Effector memory CD8-positive, alpha-beta T cell (primary cell): Measurements from ENCODE around the gene CEP76.
"Not testable (repeated sequence)": the region's sequence is repeated elsewhere in the genome, so short reads cannot be mapped to it uniquely, and the experiment has no call there.

Source experiments
- ATAC-seq: fragments of 150-1000 bp; cut with Tn5 transposase; replicated peaks from 2 replicates; pipeline ENCODE4 v1.10.0; 2021; ENCODE audit warnings: mild to moderate bottlenecking, moderate library complexity
- DNase-seq, 3 experiments: peaks; one replicate each; pipeline ENCODE4 v3.0.0; 2021
- H3K27ac Mint-ChIP-seq, 2 donors: one replicate each; pipeline ENCODE4 v1.8.0; 2022; ENCODE audit warnings: mild to moderate bottlenecking in 2 of 2, mixed read lengths in 2 of 2, moderate library complexity in 2 of 2
- H3K27me3 Mint-ChIP-seq, 2 donors: one replicate each; pipeline ENCODE4 v1.8.0; 2022; ENCODE audit warnings: mixed read lengths in 2 of 2
- H3K36me3 Mint-ChIP-seq: one replicate; pipeline ENCODE4 v1.8.0; 2022; ENCODE audit warnings: mild to moderate bottlenecking, moderate library complexity, mixed read lengths; ENCODE audit not compliant: insufficient read depth
- H3K4me1 Mint-ChIP-seq, 2 donors: one replicate each; pipeline ENCODE4 v1.8.0; 2022; ENCODE audit warnings: low read depth in 2 of 2, mixed read lengths in 2 of 2
- H3K4me3 Mint-ChIP-seq, 2 donors: one replicate each; pipeline ENCODE4 v1.8.0; 2022; ENCODE audit warnings: mild to moderate bottlenecking in 2 of 2, mixed read lengths in 2 of 2, moderate library complexity in 2 of 2
- H3K9me3 Mint-ChIP-seq, 2 donors: one replicate each; pipeline ENCODE4 v1.8.0; 2022; ENCODE audit warnings: mixed read lengths in 2 of 2

The CEP76 gene

GRCh38 chr18:12645751-12646203, 56.7 kb downstream of the CEP76 start:
- DNase-seq (no peak), ATAC-seq (no peak)
- Mint-ChIP-seq H3K9me3 (no peaks in the 10 kb centered on the region), H3K4me1 (no peaks in the 10 kb centered on the region), H3K27ac (no peak overlapping the region), H3K27me3 (peaks cover 8 to 16% of the 10 kb centered on the region in 2 donors), H3K36me3 (peaks cover 3% of the 10 kb centered on the region), H3K4me3 (no peak overlapping the region)

GRCh38 chr18:12645254-12645653, 57.3 kb downstream of the CEP76 start:
- Mint-ChIP-seq H3K27ac (no peak overlapping the region), H3K4me1 (no peaks in the 10 kb centered on the region), H3K9me3 (no peaks in the 10 kb centered on the region), H3K27me3 (peaks cover 8 to 16% of the 10 kb centered on the region in 2 donors), H3K4me3 (no peak overlapping the region), H3K36me3 (peaks cover 3% of the 10 kb centered on the region)
- no peak for ATAC-seq
- no peak for DNase-seq

GRCh38 chr18:12643756-12644155, 58.8 kb downstream of the CEP76 start:
- not testable (repeated sequence) for H3K4me1 Mint-ChIP-seq, DNase-seq, H3K4me3 Mint-ChIP-seq, ATAC-seq, H3K27ac Mint-ChIP-seq, H3K36me3 Mint-ChIP-seq, H3K9me3 Mint-ChIP-seq
- H3K27me3 Mint-ChIP-seq: peaks cover 8 to 16% of the 10 kb centered on the region in 2 donors

GRCh38 chr18:12640881-12641200, 61.7 kb downstream of the CEP76 start:
- H3K4me1 Mint-ChIP-seq: no peaks in the 10 kb centered on the region
- no peak overlapping the region for H3K27ac Mint-ChIP-seq
- ATAC-seq (no peak), DNase-seq (no peak)
- H3K4me3 Mint-ChIP-seq: no peak overlapping the region
- no peaks in the 10 kb centered on the region for H3K9me3 Mint-ChIP-seq
- H3K36me3 Mint-ChIP-seq: peaks cover 3% of the 10 kb centered on the region
- peaks cover 8 to 16% of the 10 kb centered on the region in 2 donors for H3K27me3 Mint-ChIP-seq

GRCh38 chr18:12639990-12640880, 62.3 kb downstream of the CEP76 start:
- peaks cover 8 to 16% of the 10 kb centered on the region in 2 donors for H3K27me3 Mint-ChIP-seq
- no peak overlapping the region for H3K27ac Mint-ChIP-seq
- H3K4me1 Mint-ChIP-seq: no peaks in the 10 kb centered on the region
- no peak for ATAC-seq
- H3K9me3 Mint-ChIP-seq: no peaks in the 10 kb centered on the region
- no peak overlapping the region for H3K4me3 Mint-ChIP-seq
- no peak for DNase-seq
- H3K36me3 Mint-ChIP-seq: peaks cover 3% of the 10 kb centered on the region

DNA sequence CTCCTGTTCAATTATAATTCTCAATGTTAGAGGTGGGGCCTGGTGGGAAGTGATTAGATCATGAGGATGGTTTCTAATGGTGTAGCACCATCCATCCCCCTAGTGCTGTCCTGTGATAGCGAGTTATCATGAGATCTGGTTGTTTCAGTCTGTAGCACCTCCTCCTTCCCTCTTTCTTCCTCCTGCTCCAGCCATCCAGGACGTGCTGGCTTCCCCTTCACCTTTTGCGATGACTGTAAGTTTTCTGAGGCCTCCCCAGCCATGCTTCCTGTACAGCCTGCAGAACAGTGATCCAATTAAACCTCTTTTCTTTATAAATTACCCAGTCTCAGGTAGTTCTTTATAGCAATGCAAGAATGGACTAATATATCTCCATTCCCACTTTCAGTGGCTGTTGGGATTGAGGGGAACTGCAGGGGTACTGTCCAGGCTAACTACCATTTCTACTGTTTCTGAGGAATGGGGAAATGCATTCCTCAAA, 63.8 kb downstream of the CEP76 start:
- DNase-seq (no peak), ATAC-seq (no peak)
- Mint-ChIP-seq H3K4me1 (no peaks in the 10 kb centered on the region), H3K27me3 (peaks cover 8 to 15% of the 10 kb centered on the region in 2 donors), H3K36me3 (no peaks in the 10 kb centered on the region), H3K9me3 (no peaks in the 10 kb centered on the region), H3K27ac (no peak overlapping the region), H3K4me3 (no peak overlapping the region)

- no peak overlapping the region for H3K27ac Mint-ChIP-seq
- ATAC-seq (no peak), DNase-seq (no peak)
- H3K9me3 Mint-ChIP-seq: no peaks in the 10 kb centered on the region
- no peaks in the 10 kb centered on the region for H3K36me3 Mint-ChIP-seq
- H3K4me1 Mint-ChIP-seq: no peaks in the 10 kb centered on the region
- peaks cover 8 to 9% of the 10 kb centered on the region in 2 donors for H3K27me3 Mint-ChIP-seq
- H3K4me3 Mint-ChIP-seq: no peak overlapping the region
These were observed 64.5 kb downstream of the CEP76 start for GRCh38 chr18:12637901-12638643.

GRCh38 chr18:12637393-12637792, 65.1 kb downstream of the CEP76 start:
- Mint-ChIP-seq H3K9me3 (no peaks in the 10 kb centered on the region), H3K36me3 (no peaks in the 10 kb centered on the region), H3K4me1 (no peaks in the 10 kb centered on the region), H3K27me3 (peaks cover 6 to 7% of the 10 kb centered on the region in 2 donors), H3K27ac (no peak overlapping the region), H3K4me3 (no peak overlapping the region)
- no peak for ATAC-seq
- DNase-seq: no peak

DNA sequence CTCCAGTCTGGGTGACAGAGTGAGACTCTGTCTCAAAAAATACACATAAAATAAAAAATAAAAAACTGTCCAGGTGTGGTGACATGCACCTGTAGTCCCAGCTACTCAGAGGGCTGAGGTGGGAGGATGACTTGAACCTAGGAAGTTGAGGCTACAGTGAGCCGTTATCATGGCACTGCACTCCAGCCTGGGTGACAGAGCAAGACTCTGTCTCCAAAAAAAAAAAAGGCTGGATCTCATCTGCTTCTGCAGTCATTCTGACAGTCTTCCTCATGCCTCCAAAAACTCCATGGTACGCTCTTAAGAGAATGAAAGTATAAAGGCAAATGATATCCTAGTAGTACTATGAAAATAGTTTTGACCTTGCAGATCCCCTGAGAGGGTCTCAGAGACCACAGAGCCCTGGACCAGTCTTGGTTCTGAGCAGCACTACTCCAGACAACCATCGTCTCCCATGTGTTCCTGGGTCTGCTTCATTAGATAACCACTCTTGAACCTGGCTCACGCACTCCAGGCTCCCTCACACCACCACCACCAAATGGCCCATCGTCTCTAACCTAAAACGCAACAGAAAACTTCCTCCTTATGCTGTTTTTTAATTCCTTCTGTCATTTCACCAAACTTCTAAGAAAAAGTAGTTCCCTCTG, 70.6 kb downstream of the CEP76 start:
- H3K4me1 Mint-ChIP-seq: no peaks in the 10 kb centered on the region
- H3K27me3 Mint-ChIP-seq: no peaks in the 10 kb centered on the region
- H3K36me3 Mint-ChIP-seq: no peaks in the 10 kb centered on the region
- no peaks in the 10 kb centered on the region for H3K9me3 Mint-ChIP-seq
- DNase-seq (no peak), ATAC-seq (no peak)
- no peak overlapping the region for H3K4me3 Mint-ChIP-seq
- no peak overlapping the region for H3K27ac Mint-ChIP-seq

DNA sequence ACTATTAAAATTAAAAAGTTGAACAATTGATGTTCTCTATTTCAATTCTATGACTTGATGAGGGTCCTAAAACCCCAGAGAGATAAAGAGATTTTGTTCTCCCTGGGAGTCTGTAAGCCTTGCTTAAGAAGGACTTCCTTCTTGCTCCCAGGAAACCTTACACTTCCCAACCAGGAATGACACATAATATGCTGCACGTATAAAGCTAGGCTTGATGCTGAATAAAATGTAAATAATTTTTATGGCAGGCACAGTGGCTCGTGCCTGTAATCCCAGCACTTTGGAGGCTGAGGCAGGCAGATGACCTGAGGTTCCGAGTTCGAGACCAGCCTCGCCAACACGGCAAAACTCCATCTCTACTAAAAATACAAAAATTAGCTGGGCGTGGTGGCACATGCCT, 72.4 kb downstream of the CEP76 start:
- Mint-ChIP-seq H3K27ac (no peak overlapping the region), H3K4me1 (no peaks in the 10 kb centered on the region), H3K36me3 (no peaks in the 10 kb centered on the region), H3K9me3 (no peaks in the 10 kb centered on the region), H3K27me3 (no peaks in the 10 kb centered on the region), H3K4me3 (no peak overlapping the region)
- ATAC-seq: no peak
- no peak for DNase-seq

- DNase-seq (no peak), ATAC-seq (no peak)
- Mint-ChIP-seq H3K27ac (no peak overlapping the region), H3K4me1 (no peaks in the 10 kb centered on the region), H3K27me3 (no peaks in the 10 kb centered on the region), H3K9me3 (no peaks in the 10 kb centered on the region), H3K4me3 (no peak overlapping the region), H3K36me3 (no peaks in the 10 kb centered on the region)
These were observed 73.5 kb downstream of the CEP76 start for GRCh38 chr18:12628706-12629702.

GRCh38 chr18:12627199-12627598, 75.3 kb downstream of the CEP76 start:
- not testable (repeated sequence) for DNase-seq, H3K4me1 Mint-ChIP-seq, H3K36me3 Mint-ChIP-seq, ATAC-seq, H3K27me3 Mint-ChIP-seq, H3K27ac Mint-ChIP-seq, H3K9me3 Mint-ChIP-seq, H3K4me3 Mint-ChIP-seq

DNA sequence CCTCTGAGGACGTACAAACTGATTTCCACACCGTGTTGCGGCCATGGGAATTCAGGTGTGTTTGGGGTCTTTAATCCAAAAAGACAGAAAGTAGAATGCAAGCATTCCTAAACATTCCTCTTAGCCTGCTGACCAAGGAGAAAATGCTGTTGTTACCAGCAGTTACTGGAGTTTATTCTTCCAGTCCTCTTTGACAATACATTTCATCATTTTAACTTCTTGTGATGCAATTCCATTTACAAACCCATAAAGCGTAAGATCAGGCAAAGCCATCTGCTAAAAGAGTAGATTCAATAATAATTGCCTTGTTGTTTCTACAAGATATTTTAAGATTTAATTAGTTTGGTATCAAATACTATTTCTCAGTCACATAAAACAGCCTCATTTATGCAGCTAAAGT, 77.3 kb downstream of the CEP76 start:
- Mint-ChIP-seq H3K4me1 (no peaks in the 10 kb centered on the region), H3K4me3 (no peak overlapping the region), H3K27ac (no peak overlapping the region), H3K9me3 (no peaks in the 10 kb centered on the region), H3K36me3 (no peaks in the 10 kb centered on the region), H3K27me3 (peaks cover 0 to 4% of the 10 kb centered on the region in 2 donors)
- no peak for DNase-seq
- ATAC-seq: no peak
